Cerebellar cortex (tissue), 1 donor: ENCODE results near the gene NOTCH2.

Source experiments
- DNase-seq: peaks from one replicate; pipeline ENCODE4 v3.0.0-alpha.2; 2015; ENCODE audit warnings: low spot score

The NOTCH2 gene

DNA sequence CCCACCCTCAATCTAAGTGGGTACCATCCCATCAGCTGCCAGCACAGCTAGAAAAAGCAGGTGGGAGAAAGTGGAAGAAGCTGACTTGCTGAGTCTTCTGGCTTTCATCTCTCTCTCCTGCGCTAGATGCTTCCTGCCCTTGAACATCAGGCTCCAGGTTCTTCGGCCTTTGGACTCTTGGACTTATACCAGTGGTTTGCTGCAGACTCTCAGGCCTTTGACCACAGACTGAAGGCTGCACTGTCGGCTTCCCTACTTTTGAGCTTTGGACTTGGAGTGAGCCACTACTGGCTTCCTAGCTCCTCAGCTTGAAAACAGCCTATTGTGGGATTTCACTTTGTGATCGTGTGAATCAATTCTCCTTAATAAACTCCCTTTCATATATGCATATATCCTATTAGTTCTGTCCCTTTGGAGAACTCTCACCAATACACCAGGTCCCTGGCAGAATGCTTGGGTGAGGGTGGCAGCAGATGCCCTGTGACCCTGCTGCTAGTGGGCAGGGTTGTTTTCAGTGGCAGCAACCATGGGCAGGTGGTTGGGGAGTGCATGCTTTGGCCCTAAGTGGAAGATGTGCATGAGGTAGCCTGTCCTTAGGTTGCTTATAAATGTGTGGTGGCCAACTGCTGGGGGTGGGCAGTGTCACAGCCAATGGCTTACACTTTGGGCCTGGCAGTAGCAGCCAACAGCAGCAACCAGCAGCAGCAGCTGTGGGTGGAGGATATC, 162.4 kb downstream of the NOTCH2 start:
- DNase-seq = no peak

DNA sequence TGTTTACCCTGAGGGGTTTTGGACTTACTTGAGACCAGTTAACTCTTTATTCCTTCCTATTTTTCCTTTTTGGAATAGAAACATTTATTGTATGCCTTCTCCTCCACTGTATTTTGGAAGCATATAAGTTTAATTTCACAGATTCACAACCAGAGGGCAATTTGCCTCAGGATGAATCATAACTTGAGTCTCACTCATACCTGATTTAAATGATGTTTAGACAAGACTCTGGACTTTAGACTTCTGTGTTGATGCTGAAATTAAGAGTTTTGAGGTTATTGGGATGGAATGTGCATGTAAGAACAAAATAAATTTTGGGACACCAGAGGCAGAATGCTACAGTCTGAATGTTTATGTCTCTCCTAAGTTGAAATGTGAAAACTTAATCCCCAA, 166.0 kb downstream of the NOTCH2 start:
- DNase-seq = no peak

DNA sequence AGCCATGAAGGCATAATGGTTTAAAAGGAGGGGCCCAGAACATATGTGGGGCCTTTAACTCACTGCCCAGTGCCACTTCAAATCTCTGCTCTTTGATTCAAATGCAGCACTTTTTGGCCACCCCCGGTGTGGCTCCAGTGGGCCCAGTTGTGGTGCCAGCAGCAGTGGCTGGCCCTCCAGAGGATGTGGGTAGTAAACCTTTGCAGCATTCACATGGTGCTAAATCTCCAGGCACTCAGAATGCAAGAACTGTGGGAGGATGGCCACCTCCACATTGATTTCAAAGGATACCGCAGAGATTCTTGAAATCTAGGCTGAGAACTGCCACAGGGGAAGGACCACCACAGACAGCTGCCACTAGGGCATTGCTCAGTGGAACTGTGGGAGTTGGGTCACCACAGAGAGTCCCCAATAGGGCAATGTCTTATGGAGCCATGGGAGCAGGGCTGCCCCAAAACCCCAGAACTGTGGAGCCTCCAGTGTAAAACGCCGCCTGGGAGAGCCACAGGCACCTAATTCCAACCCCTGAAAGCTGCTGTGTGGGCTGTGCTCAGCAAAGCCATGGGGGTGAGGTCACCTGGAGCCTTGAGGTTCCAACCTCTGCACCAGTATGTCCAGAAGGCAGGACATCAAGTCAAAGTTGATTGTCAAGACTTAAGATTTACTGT, 166.6 kb downstream of the NOTCH2 start:
- no peak for DNase-seq

DNA sequence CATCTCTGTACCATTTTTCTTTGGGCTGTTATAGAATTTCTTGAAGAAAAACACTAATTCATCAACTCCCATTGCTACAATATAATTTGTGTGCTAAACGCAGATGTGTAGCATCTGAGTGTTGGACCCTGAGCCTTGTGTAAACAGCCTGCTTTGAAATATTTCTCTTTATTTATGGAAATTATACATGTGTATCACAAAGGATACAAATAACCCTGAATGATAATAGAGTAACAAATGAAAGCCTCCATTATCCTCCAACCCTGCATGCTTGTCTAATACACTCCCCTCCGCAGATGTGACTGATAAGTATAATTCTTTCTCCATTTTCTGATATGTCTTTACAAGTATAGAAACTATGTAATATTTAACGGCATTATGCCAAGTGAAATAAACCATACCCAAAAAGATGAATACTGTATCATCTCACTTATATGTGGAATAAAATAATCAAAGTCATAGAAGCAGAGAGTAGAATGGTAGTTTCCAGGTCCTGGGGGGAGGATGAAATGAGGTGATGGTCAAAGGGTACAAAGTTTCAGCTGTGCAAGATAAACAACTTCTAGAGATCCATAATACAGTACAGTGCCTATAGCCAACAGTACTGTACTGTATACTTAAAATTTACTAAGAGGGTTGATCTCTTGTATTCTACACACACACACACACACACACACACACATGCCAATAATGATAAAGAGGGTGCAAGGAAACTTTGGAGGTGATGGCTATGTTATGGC, 170.3 kb downstream of the NOTCH2 start:
- DNase-seq = no peak

DNA sequence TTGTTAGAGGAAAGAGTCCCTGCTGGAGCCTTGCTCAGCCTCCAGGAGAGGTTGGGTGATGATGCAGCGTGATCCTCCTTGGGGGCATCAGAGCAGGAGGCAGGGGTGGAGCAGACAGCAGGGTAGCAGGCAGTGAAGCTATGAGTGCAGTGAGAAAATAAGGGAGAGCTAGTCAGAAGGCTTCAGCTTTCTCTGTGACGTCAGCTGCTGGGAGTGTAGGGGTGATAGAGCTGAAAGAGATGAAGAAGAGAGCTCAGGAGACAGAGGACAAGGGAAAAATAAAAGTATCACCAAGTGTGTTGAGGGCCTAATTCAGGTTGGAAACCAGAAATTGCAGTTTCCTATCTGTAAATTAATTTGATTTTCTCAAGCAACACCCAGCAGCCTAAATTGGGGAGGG, 170.9 kb downstream of the NOTCH2 start:
- DNase-seq = no peak

DNA sequence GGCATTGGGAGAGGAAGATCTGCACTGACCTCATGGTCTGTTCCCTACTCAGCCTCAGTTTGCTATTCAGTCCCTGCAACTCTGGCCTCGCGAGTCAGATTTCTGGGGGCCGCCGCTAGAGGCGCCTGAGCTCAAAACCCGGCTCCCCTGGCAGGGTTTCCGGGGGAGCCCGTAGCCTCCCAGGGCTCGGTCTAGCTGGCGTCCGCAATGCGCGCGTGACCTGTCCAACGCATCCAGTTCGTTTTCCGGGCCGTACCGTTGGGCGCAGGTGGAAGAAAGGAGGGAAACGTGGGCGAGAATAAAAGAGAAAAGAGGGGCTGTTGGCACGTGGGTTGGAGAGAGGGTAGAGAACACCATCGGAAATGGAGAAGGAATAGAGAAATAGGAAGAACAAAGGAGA, 173.2 kb downstream of the NOTCH2 start, which contains the start of gene ADAM30:
ADAM30 (minus strand) TSS at position 213 of the 400 bp plus-strand sequence; CDS start at position 34, 179 bp downstream.
- no peak for DNase-seq

DNA sequence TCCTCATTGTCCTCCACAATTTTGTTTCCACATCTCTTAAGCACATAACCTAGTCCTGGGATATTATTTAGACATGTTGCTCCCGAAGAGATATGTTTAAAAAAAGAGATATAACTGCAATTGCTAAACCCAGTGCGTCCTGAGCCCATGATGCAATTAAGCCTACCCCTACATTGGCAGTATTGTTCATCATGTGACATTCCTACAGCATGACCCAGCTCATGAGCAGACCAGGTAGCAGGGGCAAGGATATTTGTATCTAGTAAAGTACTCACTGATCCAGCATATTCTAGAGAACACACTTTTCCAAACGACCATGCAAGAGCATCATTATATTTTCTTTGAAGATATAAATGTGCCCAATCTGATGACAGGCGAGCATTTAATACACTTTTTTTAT, 174.4 kb downstream of the NOTCH2 start:
- no peak for DNase-seq

DNA sequence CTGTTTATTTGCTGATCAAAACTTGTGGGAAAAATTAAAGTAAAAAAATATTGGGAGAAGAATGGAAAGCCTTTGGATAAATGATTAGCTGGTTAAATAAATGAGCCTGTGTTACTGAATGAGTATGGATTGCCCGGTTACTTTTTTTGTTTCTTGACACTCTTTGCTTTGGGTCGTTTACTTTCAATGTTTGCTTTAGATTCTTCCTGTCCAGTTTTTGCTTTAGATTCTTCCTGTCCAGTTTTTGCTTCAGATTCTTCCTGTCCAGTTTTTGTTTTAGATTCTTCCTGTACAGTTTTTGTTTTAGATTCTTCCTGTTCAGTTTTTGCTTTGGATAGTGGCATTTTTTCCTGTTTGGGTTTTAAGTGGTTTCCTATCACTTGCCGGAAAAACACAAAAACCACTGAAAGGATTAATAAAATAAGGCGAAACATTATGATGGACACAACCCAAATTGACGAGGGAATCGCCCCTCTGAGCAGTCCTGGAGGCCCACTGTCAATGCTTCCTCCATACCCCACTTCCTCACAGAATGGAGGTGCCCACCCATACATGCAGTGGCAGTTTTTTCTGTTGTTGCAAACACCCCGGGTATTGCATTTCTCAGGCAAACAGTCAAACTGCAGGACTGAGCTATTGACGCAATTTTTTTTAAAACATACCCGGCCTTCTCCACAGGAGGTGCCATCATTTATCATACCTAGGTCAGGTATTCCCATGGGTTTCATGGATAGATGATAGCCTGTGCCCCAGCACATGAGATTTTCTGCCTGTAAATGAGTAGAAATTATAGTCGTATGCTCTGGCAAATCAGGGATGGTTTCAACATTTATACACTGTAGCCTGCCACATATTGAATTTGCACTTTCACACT, 175.4 kb downstream of the NOTCH2 start:
- no peak for DNase-seq

DNA sequence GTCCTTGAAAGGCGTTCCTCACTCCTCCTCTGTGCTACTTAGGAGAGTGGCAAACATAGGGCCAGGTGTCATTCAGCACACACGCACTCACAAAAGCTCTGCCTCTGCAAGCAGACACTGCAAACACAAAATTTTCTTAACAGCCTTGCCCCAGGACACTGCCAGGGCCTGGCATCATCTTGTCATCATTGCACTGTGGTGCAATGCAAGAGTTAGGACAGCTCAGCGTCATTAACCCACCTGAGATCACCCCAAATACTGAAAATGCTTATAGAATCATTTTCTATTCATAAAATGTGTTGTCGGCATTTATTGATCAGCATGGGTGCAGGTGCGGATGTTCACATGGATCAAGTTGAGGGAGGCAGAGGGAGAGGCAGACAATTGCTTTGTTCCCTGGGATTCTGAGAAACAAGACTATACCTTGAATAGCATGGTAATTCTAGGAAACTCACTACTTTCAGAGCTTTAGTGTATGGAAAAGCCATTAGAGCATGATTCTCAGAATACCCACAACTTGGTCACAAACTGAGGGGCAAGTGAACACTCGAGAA, 176.1 kb downstream of the NOTCH2 start:
- DNase-seq = no peak

DNA sequence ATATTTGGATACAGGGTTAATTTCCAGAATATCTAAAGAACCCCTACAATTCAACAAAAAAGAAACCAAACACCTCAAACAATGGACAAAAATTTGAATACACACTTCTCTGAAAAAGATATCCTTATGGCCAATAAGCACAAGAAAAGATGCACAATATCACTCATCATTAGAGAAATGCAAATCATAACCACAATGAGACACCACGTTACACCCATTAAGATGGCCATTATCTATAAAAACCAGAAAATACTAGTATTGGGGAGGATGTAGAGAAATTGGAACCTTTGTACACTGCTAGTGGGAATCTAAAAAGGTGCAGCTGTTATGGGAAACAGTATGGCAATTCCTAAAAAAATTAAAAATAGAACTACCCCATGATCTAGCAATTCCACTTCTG, 178.1 kb downstream of the NOTCH2 start:
- DNase-seq = no peak

DNA sequence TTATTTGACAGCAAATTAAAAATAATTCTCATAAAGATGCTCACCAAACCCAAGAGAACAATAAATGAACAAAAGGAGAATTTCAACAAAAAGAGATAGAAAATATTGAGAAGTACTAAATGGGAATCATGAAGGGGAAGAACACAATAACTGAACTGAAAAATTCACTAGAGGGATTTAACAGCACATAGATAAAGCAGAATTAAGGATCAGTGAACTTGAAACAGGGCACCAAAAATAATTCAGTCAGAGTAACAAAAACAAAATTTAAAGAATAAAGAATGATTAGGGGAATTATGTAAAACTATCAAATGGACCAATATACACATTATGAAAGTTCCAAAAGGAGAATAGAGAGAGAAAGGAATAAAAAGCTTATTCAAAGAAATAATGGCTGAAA, 181.0 kb downstream of the NOTCH2 start:
- DNase-seq = no peak

DNA sequence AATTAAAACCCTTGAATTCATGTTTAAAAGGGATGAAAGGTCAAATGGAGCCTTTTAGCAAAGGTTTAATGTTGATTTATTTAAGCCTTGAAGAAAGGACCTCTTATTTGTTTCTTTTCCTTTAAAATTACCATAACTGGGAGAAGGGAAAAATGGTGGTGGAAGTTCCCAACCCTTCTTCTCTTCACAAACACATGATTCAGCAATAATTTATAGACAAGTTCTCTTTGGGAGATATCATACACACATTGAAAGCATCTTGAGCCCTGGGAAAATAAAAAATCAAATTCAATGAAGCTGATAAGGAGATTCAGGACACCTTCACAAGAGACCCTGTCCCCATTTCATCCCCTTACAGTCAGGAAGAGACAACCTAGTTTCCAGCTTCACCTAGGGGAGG, 182.0 kb downstream of the NOTCH2 start:
- DNase-seq = no peak

DNA sequence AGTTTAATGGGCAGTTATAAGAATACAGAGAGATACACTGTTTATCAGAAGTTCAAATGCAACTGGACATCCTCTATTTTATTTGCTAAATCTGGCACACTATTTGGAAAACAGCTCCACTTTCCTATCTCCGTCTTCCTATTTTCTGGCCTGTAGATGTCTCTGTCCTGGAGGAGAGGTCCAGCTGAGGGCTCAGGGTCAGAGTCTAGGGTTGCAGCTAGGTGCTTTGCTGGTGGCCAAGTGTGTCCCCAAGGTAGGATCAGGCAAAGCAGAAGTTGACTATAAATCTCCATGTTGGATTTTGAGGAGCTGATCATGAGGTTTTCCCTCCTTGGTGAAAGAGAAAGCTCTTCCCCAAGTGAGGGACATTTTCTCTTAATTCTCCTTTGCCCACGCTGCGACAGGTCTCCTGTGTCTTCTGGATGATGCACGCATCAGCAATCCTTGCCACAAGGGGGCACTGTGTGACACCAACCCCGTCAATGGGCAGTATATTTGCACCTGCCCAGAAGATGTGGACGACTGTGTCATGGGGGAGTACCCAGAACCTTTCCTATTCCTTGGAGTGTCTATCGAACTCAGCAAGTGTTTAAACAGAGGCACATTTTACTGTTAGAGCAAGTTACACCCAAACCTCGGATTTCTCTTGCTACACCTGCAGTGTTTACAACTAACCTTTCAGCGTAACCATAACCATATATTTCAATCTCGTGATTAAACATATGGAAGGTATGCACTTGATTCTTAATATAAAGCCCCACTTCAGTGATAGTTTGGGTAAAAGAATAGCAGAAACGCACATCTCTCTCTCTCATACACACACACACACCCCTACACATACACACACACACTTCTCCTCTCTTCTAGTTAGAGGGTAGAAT, 183.3 kb downstream of the NOTCH2 start:
- peak; percentile 16 for DNase-seq

DNA sequence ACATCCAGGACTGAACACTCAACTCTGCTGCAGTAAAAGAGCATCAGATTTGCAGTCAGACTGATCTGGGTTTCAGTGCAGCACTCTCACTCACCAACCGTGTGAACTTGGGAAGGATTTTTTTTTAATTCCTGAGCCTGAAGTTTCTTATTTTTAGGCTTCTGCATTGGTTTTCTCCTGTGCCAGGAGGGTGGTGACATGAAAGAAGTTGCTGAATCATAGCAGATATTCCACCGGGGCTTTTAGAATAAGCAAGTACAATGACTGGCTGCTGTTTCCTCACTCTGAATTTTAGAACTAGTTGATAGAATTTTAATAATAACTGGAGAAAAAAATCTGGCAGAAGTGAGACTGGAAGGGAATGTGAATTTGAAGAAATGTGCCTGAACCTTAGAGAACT, 184.8 kb downstream of the NOTCH2 start:
- DNase-seq = no peak

DNA sequence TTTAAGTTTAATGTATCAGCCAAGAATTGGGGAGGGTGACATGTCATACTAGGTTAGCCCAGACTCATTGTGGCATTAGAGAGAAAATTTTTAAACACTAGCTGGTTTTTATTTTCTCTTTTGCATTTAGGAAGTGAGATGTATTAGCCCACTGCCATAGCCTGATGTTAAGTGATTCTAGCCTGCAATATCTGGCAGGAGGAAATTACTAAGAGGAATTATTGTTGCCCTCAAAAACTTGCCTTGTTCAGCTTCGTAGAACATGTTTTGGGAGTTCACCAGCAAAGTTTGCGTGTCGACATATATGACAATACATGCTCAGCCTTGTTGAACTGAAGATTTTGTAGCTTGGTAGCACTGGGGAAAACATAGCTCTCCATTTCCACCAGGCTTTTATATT, 185.6 kb downstream of the NOTCH2 start:
- DNase-seq = no peak

DNA sequence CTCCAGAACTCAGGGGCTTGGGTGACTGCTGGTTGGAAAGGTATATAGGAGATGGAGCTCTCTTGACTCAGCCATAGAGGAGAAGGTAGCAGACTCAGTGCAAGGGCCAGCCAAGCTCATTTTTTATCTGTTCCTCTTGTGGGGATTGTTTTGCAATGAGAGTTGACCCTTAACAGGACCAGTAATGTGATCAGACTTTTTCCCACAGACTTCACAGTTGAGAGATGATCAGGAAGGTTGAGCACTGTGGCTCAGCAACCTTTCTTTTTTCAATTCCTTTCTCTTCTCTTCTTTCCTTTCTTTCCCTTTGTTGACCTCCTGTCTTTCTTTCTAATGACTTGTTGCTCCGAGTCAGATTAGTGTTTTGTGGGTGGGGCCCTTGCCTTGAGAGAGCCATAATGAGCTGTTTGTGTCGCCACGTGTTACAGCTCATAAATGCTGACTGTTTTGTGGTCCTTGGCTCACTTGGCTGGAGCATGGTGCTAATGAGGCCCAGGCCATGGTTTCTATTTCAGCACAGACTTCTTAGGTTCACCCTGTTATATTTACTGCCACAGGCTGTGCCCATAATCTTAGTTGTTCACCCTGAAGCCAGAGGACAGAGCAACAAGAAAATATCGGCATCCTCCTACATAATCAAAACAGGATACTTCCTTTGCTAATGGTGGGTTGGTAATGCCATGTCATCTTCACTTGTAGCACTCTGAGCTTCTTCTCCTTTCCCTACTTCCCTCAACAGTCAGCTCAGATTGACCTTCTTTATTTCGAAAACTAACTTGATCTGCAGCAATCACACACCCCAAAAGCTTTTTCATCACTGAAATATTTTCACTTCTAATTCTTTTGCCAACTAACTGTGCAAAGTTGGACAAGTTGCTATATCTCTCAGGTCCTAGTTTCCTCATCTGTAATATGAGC, 187.1 kb downstream of the NOTCH2 start:
- no peak for DNase-seq

DNA sequence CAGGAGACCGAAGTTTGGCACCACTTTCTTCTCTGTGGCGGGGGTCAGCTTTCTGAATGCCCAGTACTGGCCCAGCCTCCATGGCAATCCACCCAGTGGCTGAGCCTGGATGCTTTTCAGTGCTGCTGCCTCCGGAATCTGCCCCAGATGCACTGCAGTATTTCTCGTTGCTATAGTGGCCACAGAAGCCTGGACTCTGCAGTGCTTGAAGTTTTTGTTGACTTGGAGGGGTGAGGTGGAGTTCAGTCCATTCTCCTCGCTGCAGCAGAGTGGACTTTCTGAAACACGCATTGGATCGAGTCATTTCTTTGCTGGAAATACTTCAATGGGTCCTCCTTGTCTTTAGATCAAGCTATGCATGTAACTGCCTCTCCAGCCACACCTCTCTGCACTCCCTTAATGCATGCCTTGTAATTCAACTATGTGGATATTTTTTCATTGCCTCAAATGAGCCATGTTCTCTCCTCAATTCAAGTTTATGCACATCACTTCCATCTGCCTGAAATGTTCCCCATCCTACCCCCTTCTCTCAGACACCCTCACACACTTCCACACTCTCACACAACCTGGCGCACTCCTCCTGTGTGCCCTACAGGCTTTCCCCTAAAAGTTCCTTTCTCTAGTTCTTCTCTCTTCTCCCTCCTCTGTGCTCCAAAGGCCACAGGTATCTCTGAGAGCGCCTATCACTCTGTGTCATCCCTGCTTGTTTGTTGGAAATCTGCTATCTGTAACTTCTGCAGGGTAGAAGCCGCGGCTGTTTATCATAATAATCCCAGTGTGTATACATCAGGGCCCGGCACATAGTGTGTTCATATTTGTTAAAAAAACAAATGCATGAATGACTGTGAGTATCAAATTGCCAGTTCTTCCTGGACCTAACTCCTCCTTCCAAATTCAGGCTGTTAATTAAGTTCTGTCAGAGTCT, 189.7 kb downstream of the NOTCH2 start:
- DNase-seq = no peak

DNA sequence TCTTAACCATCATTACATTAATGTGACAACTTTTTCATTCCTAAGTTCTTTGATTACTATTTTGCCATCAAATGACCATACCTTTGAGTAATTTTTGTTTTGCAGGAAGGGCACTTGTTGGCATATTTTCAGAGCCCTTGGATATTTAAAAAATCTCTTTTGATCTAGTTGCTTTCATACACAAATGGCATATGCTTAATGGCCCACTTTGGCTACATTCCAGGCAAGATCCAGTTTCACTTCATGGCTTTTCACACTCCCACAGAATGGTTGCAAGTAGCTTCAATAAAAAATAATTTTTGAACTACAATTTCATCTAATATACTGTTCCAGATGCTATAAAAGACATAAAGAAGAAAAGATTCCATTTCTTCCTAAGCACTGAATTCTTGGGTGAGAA, 191.3 kb downstream of the NOTCH2 start:
- DNase-seq = no peak

DNA sequence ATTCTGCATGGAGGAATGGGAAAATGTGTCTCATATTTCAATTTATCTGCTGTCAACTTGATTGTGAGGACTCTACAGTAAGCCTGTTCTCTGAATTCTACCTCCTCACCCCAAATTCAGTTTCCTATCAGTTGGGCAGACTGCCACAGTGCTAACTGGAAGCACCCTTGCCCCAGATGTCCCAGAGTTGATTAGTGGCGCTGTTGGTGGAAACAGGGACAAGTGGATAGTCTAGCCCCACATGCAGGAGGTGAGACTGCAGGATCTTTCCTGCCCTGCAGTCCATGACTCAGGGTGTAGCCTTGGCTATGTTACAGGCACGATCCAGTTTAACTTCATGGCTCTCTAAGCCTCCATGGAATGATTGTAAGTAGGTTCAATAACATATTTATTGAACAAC, 195.3 kb downstream of the NOTCH2 start:
- no peak for DNase-seq
